ENCODE measurements around the gene MYL12B.
"Not testable (repeated sequence)": the region's sequence is repeated elsewhere in the genome, so short reads cannot be mapped to it uniquely, and the experiment has no call there.

The MYL12B gene

GRCh38 chr18:3297025-3297984 lies 35.4 kb downstream of the MYL12B start:
- peak; percentile 84 to 92 for DNase-seq (ENCODE audit: low read depth in 2 of 2)

GRCh38 chr18:3304832-3305231 lies 42.9 kb downstream of the MYL12B start:
- DNase-seq (ENCODE audit: low read depth in 2 of 2), result no peak

- DNase-seq (ENCODE audit: low read depth in 2 of 2), result no peak
These were observed 43.4 kb downstream of the MYL12B start for GRCh38 chr18:3305354-3305762.

GRCh38 chr18:3305933-3306332 lies 44.0 kb downstream of the MYL12B start:
- no peak for DNase-seq (ENCODE audit: low read depth in 2 of 2)

GRCh38 chr18:3306391-3306790 lies 44.5 kb downstream of the MYL12B start:
- DNase-seq (ENCODE audit: low read depth in 2 of 2), result no peak

GRCh38 chr18:3313685-3314084 lies 51.8 kb downstream of the MYL12B start:
- DNase-seq (ENCODE audit: low read depth in 2 of 2), result no peak

- not testable (repeated sequence) for DNase-seq (ENCODE audit: low read depth in 2 of 2)
These were observed 53.4 kb downstream of the MYL12B start for GRCh38 chr18:3315344-3315743.

- no peak for DNase-seq (ENCODE audit: low read depth in 2 of 2)
These were observed 57.5 kb downstream of the MYL12B start for GRCh38 chr18:3319399-3319798.

GRCh38 chr18:3319894-3320454 lies 58.0 kb downstream of the MYL12B start:
- no peak for DNase-seq (ENCODE audit: low read depth in 2 of 2)

GRCh38 chr18:3321133-3321812 lies 59.3 kb downstream of the MYL12B start:
- DNase-seq (ENCODE audit: low read depth in 2 of 2), result no peak

GRCh38 chr18:3323900-3324299 lies 62.0 kb downstream of the MYL12B start:
- no peak for DNase-seq (ENCODE audit: low read depth in 2 of 2)

All from stimulated activated CD4-positive, alpha-beta T cell treated with anti-CD3 and anti-CD28 coated beads, Interleukin-1b, Interleukin-23, amount 100 ng/mL, for 1 hour (primary cell).